ENCODE measurements around the gene DNMT3A.

Gene DNMT3A

DNA sequence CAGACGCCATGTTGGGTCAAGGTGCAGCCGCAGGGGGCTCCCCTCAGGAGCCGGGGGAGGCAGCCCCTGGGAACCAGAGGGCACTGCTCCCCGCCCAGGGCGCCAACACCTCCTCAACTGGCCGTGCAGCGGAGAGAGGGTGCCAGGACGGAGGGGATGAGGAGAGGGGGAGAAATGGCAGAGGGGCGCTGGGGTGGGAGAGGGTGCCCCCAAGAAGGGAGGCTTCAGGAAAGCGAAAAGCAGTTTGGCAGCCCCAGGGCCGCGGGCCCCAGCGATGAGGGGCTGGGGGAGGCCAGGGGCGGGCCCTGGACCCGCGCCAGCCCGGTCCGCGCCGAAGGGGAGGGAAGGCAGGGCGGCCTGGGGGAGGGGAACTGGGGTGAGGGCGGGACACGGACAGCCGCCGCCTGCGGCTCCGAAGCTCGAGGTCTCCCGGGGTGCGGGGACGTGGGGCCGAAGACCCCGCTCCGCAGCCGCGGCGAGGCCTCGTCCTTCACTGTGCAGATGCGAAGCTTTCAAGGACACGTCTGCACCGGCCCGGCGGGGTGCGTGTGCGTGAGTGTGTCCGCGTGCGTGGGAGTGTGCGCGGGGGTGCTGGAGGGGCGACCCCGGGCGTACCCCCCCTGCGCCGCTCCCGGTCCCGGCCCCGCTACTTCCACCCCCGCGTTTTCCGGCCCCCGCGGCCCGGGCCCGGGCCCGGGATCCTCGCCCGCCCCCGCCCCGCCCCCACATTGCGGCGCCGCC is 1.4 kb downstream of the DNMT3A start:
- TF ChIP-seq, protein P1, sequence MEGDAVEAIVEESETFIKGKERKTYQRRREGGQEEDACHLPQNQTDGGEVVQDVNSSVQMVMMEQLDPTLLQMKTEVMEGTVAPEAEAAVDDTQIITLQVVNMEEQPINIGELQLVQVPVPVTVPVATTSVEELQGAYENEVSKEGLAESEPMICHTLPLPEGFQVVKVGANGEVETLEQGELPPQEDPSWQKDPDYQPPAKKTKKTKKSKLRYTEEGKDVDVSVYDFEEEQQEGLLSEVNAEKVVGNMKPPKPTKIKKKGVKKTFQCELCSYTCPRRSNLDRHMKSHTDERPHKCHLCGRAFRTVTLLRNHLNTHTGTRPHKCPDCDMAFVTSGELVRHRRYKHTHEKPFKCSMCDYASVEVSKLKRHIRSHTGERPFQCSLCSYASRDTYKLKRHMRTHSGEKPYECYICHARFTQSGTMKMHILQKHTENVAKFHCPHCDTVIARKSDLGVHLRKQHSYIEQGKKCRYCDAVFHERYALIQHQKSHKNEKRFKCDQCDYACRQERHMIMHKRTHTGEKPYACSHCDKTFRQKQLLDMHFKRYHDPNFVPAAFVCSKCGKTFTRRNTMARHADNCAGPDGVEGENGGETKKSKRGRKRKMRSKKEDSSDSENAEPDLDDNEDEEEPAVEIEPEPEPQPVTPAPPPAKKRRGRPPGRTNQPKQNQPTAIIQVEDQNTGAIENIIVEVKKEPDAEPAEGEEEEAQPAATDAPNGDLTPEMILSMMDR (IDR thresholded peaks at IDR 0.05; ENCODE audit: low read depth, low read length, missing control alignments) = no peak
- peak overlapping the region; percentile 49 for H3K4me3 ChIP-seq (replicated peaks; ENCODE audit: low read depth, low read length)
- DNase-seq (ENCODE audit: extremely low read depth, low read depth) = no peak

DNA sequence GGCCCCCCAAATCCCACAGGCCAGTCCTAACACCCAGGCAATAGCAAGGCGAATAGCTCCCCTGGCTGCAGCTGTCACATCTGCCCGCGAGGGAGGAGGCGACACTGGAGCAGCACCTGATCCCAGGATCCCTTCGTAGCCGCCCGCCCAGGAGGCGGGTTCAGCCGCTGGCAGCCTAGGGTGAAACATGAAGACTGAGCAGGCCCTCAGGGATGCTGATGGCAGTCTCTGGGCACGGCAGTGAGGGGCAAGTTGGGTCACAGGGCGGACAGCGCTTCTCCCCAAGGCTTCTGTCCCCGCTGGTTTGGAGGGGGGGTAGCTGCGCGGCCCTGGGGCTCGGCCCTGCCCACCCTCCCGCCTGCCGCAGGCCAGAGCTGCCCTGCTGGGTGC is 1.9 kb downstream of the DNMT3A start:
- H3K4me3 ChIP-seq (replicated peaks; ENCODE audit: low read depth, low read length) = peak overlapping the region; percentile 49; the same call in 1 of the 2 replicates
- TF ChIP-seq, protein P1 (IDR thresholded peaks at IDR 0.05; ENCODE audit: low read depth, low read length, missing control alignments) = no peak
- no peak for DNase-seq (ENCODE audit: extremely low read depth, low read depth)

DNA sequence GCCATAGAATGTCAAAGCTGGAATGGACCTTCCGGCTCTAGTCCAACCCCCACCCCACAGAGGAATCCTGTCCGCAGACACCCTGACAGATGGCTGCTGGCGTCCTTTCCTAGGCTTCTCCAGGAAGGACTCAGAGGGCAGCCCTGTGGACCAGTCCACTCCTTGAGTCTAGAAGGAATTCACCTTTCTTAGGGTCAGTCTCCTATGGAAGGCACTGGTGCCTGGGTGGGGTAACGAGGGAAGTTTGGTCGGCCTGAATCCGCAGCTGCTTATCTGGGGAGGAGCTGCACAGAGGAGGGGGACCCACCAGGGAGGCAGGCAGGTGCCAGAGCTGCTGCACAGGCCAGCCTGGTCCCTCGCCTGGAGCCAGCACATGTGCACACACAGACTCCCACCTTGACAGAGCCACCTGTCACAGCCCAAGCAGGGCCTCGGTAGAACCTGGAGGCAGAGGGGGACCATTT is 2.5 kb downstream of the DNMT3A start:
- DNase-seq (ENCODE audit: extremely low read depth, low read depth) = no peak
- TF ChIP-seq, protein P1 (IDR thresholded peaks at IDR 0.05; ENCODE audit: low read depth, low read length, missing control alignments) = no peak
- H3K4me3 ChIP-seq (replicated peaks; ENCODE audit: low read depth, low read length) = no peak overlapping the region

DNA sequence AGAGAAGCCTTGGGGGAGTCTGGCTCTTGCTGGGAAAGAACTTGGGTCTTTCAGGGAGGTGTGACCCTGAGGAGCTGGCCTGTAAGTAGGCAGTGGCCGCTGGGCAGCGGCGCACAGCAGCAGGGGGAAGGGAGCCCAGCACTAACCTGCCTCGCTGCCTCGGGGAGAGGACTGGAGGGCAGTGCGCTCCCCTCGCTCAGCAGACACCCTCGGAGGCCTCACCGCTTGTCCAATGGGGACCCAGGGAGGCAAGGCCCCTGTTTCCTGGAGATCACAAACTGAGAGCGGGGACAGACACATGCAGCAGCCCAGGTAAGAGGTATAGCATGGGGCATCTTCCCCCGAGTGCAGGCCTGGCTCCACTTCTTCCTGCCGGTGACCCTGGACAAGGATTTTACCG is 3.3 kb downstream of the DNMT3A start:
- no peak overlapping the region for H3K4me3 ChIP-seq (replicated peaks; ENCODE audit: low read depth, low read length)
- DNase-seq (ENCODE audit: extremely low read depth, low read depth) = no peak
- TF ChIP-seq, protein P1 (IDR thresholded peaks at IDR 0.05; ENCODE audit: low read depth, low read length, missing control alignments) = no peak

DNA sequence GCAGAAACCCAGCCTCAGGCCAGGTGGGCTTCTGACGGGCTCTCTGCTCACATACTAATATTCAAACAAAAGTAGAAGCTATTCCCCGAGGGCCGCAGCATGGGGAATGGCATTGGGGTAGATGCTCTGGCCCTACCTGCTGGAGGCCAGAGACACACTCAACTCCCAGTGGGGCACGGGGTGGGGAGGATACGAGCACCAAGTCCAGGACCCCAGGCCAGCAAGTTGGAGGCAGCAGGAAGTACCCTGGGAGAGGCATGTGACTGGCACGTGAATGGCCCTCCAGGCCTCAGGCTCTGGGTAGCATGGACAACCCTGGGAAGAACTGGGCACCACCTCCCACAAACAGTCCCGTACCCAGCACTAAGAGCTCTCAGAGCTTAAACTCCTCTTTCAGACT is 3.8 kb downstream of the DNMT3A start:
- TF ChIP-seq, protein P1 (IDR thresholded peaks at IDR 0.05; ENCODE audit: low read depth, low read length, missing control alignments) = no peak
- H3K4me3 ChIP-seq (replicated peaks; ENCODE audit: low read depth, low read length) = no peak overlapping the region
- DNase-seq (ENCODE audit: extremely low read depth, low read depth) = no peak

DNA sequence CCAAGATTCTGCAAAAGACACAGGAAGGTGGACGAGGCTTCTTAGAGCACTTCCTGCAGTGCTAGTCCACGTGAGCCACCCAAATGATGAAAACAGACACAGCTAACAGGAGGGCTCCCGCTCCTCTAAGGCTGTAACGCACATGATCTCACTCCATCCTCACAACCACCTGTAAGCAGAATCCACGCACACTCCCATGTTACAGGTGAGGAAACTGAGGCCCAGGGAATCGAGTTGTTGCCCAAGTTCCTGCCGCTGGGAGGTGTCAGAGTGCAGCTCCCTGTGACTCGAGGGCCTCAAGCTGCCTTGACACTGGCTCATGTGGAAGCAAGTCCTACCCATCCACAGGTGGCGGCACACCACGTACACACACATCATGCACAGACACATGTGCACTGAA is 4.4 kb downstream of the DNMT3A start:
- TF ChIP-seq, protein P1 (IDR thresholded peaks at IDR 0.05; ENCODE audit: low read depth, low read length, missing control alignments) = no peak
- DNase-seq (ENCODE audit: extremely low read depth, low read depth) = no peak
- H3K4me3 ChIP-seq (replicated peaks; ENCODE audit: low read depth, low read length) = no peak overlapping the region

Data from HFF-Myc (cell line).